ENCODE data around the gene NDUFA5.
"Not testable (repeated sequence)": the region's sequence is repeated elsewhere in the genome, so short reads cannot be mapped to it uniquely, and the experiment has no call there.

The NDUFA5 gene

DNA sequence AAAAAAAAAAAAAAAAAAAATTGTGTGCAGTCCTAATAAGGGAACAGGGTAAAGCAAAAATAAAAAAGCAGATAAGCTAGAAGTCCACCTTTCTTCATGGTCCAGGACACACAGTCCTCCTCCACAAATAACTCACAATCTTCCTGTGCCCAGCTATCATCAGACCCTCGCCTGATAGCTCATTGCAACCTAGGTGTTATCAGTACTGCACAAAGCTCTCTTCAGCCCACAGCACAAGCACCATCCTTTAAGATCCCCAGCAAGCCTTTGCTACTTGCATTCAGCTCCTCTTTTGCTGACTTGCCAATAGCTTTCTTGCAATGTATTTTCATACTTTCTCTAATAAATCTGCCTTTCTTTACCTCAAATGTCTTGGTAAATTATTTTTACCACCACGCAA, 5.0 kb downstream of the NDUFA5 start:
- in situ Hi-C loops (cut with HindIII; ENCODE audit: low sequenced_read_pairs): no loop called here
- TF ChIP-seq, protein P1, sequence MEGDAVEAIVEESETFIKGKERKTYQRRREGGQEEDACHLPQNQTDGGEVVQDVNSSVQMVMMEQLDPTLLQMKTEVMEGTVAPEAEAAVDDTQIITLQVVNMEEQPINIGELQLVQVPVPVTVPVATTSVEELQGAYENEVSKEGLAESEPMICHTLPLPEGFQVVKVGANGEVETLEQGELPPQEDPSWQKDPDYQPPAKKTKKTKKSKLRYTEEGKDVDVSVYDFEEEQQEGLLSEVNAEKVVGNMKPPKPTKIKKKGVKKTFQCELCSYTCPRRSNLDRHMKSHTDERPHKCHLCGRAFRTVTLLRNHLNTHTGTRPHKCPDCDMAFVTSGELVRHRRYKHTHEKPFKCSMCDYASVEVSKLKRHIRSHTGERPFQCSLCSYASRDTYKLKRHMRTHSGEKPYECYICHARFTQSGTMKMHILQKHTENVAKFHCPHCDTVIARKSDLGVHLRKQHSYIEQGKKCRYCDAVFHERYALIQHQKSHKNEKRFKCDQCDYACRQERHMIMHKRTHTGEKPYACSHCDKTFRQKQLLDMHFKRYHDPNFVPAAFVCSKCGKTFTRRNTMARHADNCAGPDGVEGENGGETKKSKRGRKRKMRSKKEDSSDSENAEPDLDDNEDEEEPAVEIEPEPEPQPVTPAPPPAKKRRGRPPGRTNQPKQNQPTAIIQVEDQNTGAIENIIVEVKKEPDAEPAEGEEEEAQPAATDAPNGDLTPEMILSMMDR (IDR thresholded peaks at IDR 0.05; ENCODE audit: low read depth, low read length): no peak
- no peak for DNase-seq (ENCODE audit: low read depth, low spot score)
- H3K4me3 ChIP-seq (ENCODE audit: low read depth, low read length): no peak overlapping the region

DNA sequence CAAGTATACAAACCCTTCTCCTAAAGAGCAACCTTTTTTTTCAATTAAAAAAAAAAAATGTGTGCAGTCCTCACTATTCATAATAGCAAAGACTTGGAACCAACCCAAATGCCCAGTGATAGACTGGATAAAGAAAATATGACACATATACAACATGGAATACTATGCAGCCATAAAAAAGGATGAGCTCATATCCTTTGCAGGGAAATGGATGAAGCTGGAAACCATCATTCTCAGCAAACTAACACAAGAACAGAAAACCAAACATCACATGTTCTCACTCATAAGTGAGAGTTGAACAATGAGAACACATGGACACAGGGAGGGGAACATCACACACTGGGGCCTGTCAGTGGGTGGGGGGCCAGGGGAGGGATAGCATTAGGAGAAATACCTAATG, 5.5 kb downstream of the NDUFA5 start:
- DNase-seq (ENCODE audit: low read depth, low spot score); in situ Hi-C loops (cut with HindIII; ENCODE audit: low sequenced_read_pairs); H3K4me3 ChIP-seq (ENCODE audit: low read depth, low read length): not testable (repeated sequence)

- H3K4me3 ChIP-seq (ENCODE audit: low read depth, low read length): no peak overlapping the region
- in situ Hi-C loops (cut with HindIII; ENCODE audit: low sequenced_read_pairs): no loop called here
- TF ChIP-seq, protein P1 (IDR thresholded peaks at IDR 0.05; ENCODE audit: low read depth, low read length): no peak
- DNase-seq (ENCODE audit: low read depth, low spot score): no peak
Observed at GRCh38 chr7:123548406-123548805, 9.2 kb downstream of the NDUFA5 start.

DNA sequence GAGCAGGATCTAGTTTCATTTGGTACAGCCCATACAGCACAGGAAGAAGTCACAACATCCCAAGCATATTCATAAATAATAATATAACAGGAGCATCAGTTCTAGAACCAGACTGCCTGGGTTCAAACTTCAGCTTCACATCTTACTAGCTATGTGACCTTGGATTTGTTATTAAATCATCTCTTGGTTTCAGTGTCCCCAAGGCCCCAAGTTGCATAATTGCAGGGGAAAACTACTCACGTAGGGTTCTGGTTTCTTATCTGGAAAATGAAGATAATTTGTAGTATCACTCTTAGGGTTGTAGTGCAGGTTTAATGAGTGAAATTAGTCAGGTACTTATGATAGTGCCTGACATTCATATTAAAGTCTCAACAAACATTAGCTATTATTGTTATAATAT, 17.7 kb downstream of the NDUFA5 start:
- TF ChIP-seq, protein P1 (IDR thresholded peaks at IDR 0.05; ENCODE audit: low read depth, low read length): no peak
- DNase-seq (ENCODE audit: low read depth, low spot score): no peak
- in situ Hi-C loops (cut with HindIII; ENCODE audit: low sequenced_read_pairs): no loop called here
- H3K4me3 ChIP-seq (ENCODE audit: low read depth, low read length): no peak overlapping the region

GRCh38 chr7:123538897-123539296, 18.7 kb downstream of the NDUFA5 start:
- DNase-seq (ENCODE audit: low read depth, low spot score): no peak
- in situ Hi-C loops (cut with HindIII; ENCODE audit: low sequenced_read_pairs): no loop called here
- no peak overlapping the region for H3K4me3 ChIP-seq (ENCODE audit: low read depth, low read length)
- TF ChIP-seq, protein P1 (IDR thresholded peaks at IDR 0.05; ENCODE audit: low read depth, low read length): no peak

DNA sequence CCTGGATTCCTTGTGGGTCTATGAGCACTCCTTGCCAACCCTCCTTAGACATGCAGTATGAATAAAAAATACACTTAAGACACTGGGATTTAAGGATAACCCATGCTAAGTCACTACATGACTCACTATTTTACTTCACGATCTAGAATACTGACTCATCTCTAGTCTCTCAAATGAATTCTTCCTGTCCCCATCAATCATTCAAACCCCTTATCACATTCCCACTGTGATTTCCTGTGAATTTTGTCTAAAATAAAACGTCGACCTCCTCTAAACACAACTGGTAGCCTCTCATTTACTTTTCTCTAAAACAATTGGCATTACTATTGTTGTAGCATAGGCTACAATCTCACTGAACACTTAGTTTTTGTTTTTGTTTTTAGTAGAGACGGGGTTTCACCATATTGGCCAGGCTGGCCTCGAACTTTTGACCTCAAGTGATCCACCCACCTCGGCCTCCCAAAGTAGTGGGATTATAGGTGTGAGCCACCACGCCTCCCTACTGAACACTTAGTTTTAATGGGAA, 19.4 kb downstream of the NDUFA5 start:
- DNase-seq (ENCODE audit: low read depth, low spot score): peak; percentile 76
- TF ChIP-seq, protein P1 (IDR thresholded peaks at IDR 0.05; ENCODE audit: low read depth, low read length): no peak
- in situ Hi-C loops (cut with HindIII; ENCODE audit: low sequenced_read_pairs): no loop called here
- H3K4me3 ChIP-seq (ENCODE audit: low read depth, low read length): no peak overlapping the region

DNA sequence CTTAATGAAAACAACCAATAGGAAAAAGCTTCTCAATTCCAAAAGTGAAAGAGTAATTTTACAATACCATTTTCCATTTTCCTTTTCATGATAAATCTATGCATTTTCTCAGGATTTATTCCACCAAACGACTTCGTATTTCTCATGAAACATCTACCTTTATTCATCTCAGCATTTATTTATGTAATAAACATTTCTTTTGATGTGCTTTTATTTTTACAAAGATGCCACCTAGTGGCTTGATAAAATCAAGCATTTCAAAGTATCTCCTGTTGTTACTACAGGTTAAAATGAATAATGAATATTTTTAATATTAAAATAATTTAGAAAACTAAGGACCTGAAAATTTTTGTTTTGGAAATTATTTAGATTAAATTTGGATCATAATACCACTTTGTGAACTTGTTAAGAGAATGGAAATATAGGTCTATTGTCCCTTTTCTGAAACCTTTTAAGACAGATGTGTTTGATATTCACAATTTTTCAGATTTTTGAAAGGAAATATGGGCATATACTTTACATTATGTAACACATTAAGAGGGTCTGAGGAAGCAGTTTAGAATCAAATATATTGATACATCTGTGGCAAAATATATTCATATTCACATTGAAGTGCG, 20.5 kb downstream of the NDUFA5 start:
- H3K4me3 ChIP-seq (ENCODE audit: low read depth, low read length): no peak overlapping the region
- peak; percentile 34 for DNase-seq (ENCODE audit: low read depth, low spot score)
- TF ChIP-seq, protein P1 (IDR thresholded peaks at IDR 0.05; ENCODE audit: low read depth, low read length): peak; percentile 48
- in situ Hi-C loops (cut with HindIII; ENCODE audit: low sequenced_read_pairs): no loop called here
